Mesendoderm (in vitro differentiated cells): ENCODE measurements around the gene RSF1.

Experiments
- DNase-seq: peaks from one replicate; pipeline ENCODE4 v3.0.0; 2013
- H2AK5ac ChIP-seq: 2 replicates; pipeline ENCODE4 v1.6.1; 2013; ENCODE audit warnings: low read length, inconsistent platforms
- H2BK120ac ChIP-seq: 2 replicates; pipeline ENCODE4 v1.6.1; 2013; ENCODE audit warnings: low read depth, mild to moderate bottlenecking, low read length, moderate library complexity, mixed read lengths
- H2BK15ac ChIP-seq: replicated peaks from 2 replicates; pipeline ENCODE4 v1.6.1; 2013; ENCODE audit warnings: low read depth, mild to moderate bottlenecking, moderate library complexity
- H2BK5ac ChIP-seq: 2 replicates; pipeline ENCODE4 v1.6.1; 2013; ENCODE audit warnings: low read length, inconsistent platforms
- H3K18ac ChIP-seq: 2 replicates; pipeline ENCODE4 v1.6.1; 2013; ENCODE audit warnings: mild to moderate bottlenecking, low read length, mixed read lengths
- H3K23ac ChIP-seq: one replicate; pipeline ENCODE4 v1.6.1; 2013; ENCODE audit warnings: low read length
- H3K27ac ChIP-seq: 2 replicates; pipeline ENCODE4 v1.5.1; 2013; ENCODE audit warnings: low read depth, mild to moderate bottlenecking, inconsistent platforms, low read length, moderate library complexity
- H3K27me3 ChIP-seq: 2 replicates; pipeline ENCODE4 v1.6.1; 2013; ENCODE audit warnings: low read length, control low read depth, mild to moderate bottlenecking, inconsistent platforms; ENCODE audit not compliant: insufficient read depth, poor library complexity
- H3K36me3 ChIP-seq: 2 replicates; pipeline ENCODE4 v1.6.1; 2013; ENCODE audit warnings: low read length, inconsistent platforms; ENCODE audit not compliant: control insufficient read depth, insufficient read depth
- H3K4ac ChIP-seq: one replicate; pipeline ENCODE4 v1.6.1; 2013; ENCODE audit warnings: low read depth, mild to moderate bottlenecking, low read length, moderate library complexity
- H3K4me1 ChIP-seq: 2 replicates; pipeline ENCODE4 v1.6.1; 2013; ENCODE audit warnings: low read depth, low read length, inconsistent platforms; ENCODE audit not compliant: control insufficient read depth
- H3K4me2 ChIP-seq: 2 replicates; pipeline ENCODE4 v1.6.1; 2013; ENCODE audit warnings: low read length
- H3K4me3 ChIP-seq: 2 replicates; pipeline ENCODE4 v1.5.1; 2013; ENCODE audit warnings: mild to moderate bottlenecking, low read length
- H3K56ac ChIP-seq: one replicate; pipeline ENCODE4 v1.6.1; 2013; ENCODE audit warnings: low read length
- H3K79me1 ChIP-seq: 2 replicates; pipeline ENCODE4 v1.6.1; 2013; ENCODE audit warnings: low read length, inconsistent platforms
- H3K79me2 ChIP-seq: 2 replicates; pipeline ENCODE4 v1.6.1; 2013; ENCODE audit warnings: mild to moderate bottlenecking, low read length; ENCODE audit not compliant: control insufficient read depth, insufficient read depth
- H3K9ac ChIP-seq: 2 replicates; pipeline ENCODE4 v1.6.1; 2013; ENCODE audit warnings: low read length, inconsistent platforms
- H4K5ac ChIP-seq: one replicate; pipeline ENCODE4 v1.6.1; 2013; ENCODE audit warnings: low read length
- H4K8ac ChIP-seq: one replicate; pipeline ENCODE4 v1.6.1; 2013; ENCODE audit warnings: low read depth, mild to moderate bottlenecking, control low read depth, low read length, moderate library complexity
- WGBS: extraction: QIAGEN DNeasy Blood & Tissue Kit; methylation state at CpG from one replicate; pipeline ENCODE4 v1.1.7; 2013; ENCODE audit warnings: low lambda C conversion rate, missing lambda C conversion rate; ENCODE audit not compliant: insufficient coverage; ENCODE audit errors: extremely low coverage; 5-methylcytosine and 5-hydroxymethylcytosine counted together

RSF1 gene

DNA sequence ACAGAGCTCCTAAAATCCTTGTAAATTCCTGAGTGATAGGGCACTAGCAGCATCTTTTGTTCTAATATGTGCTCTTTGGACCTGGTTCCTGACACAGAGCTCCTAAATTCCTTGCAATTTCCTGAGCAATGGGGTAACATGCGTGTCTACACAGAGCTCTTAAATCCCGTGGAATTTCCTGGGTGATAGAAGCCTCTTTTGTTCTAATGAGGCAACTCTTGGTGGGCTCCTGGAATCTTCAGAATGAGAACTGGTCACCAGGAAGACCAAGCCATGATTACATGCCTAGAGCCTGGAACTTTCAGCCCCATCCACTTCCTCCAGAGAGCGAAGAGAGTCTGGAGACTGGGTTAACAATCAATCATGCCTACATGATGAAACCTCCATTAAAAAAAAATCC, 19.0 kb downstream of the RSF1 start:
- Histone ChIP-seq H2BK15ac (no peak overlapping the region), H3K4ac (no peak overlapping the region), H3K79me1 (peaks cover 10% of the 10 kb centered on the region), H3K18ac (no peak overlapping the region), H2AK5ac (no peak overlapping the region), H3K56ac (no peak overlapping the region), H3K4me3 (no peak overlapping the region), H4K5ac (no peak overlapping the region), H4K8ac (no peak overlapping the region), H3K23ac (no peak overlapping the region), H3K27ac (no peak overlapping the region), H3K27me3 (no peaks in the 10 kb centered on the region), H3K4me2 (no peak overlapping the region), H2BK5ac (no peak overlapping the region), H3K79me2 (peaks cover 66% of the 10 kb centered on the region), H3K36me3 (no peaks in the 10 kb centered on the region), H3K4me1 (no peaks in the 10 kb centered on the region), H3K9ac (no peak overlapping the region), H2BK120ac (no peak overlapping the region)
- peak; percentile 51 for DNase-seq
- WGBS = no CpG with 5 or more reads among the region's 3 CpGs

DNA sequence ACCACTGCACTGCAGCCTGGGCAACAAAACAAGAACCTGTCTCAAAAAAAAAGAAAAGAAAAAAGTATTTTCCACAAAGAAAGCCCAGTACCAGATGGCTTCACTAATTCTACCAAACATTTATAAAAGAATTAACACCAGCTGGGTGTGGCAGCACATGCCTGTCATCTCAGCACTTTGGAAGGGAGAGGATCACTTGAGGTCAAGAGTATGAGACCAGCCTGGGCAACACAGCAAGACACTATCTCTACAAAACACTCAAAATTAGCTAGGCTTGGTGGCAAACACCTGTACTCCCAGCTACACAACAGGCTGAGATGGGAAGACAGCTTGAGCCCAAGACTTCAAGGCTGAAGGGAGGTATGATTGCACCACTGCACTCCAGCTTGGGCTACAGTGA, 20.1 kb downstream of the RSF1 start:
- H2BK15ac ChIP-seq = no peak overlapping the region
- no peak overlapping the region for H2AK5ac ChIP-seq
- no peak for DNase-seq
- H3K23ac ChIP-seq = no peak overlapping the region
- no peak overlapping the region for H3K4me2 ChIP-seq
- H3K36me3 ChIP-seq = no peaks in the 10 kb centered on the region
- no peaks in the 10 kb centered on the region for H3K4me1 ChIP-seq
- no peak overlapping the region for H3K56ac ChIP-seq
- no peak overlapping the region for H3K18ac ChIP-seq
- H3K79me1 ChIP-seq = peaks cover 10% of the 10 kb centered on the region
- peaks cover 70% of the 10 kb centered on the region for H3K79me2 ChIP-seq
- no peak overlapping the region for H3K4me3 ChIP-seq
- H3K4ac ChIP-seq = no peak overlapping the region
- H3K27ac ChIP-seq = no peak overlapping the region
- no peak overlapping the region for H4K8ac ChIP-seq
- no peak overlapping the region for H3K9ac ChIP-seq
- no peak overlapping the region for H2BK5ac ChIP-seq
- no peak overlapping the region for H4K5ac ChIP-seq
- H3K27me3 ChIP-seq = no peaks in the 10 kb centered on the region
- H2BK120ac ChIP-seq = no peak overlapping the region

DNA sequence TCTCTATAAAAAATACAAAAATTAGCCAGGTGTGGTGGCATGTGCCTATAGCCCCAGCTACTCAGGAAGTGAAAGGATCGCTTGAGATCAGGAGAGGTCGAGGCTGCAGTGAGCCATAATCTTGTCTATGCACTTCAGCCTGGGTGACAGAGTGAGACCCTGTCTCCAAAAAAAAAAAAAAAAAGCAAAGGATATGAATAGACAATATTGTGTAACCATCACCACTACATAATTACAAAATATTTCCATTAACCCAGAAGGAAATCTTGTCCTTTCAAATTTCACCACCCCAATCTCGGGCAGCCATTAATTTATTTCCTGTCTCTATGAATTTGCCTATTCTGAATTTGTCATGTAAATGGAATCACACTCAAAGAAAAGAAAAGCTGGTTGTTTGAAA, 21.2 kb downstream of the RSF1 start:
- no peak overlapping the region for H3K9ac ChIP-seq

DNA sequence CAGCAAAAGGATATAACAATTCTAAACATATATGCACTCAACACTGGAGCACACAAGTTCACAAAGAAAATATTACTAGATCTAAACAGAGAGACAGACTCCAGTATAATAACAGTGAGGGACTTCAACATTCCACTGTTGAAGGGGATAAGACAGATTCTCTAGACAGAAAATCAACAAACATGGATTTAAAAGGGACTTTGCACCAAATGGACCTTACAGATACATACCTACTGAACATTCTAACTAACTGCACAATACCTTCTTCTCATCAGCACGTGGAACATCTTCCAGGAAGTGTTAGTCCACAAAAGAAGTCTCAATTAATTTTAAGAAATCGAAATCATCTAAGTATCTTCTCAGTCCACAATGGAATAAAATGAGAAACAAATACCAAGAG, 26.6 kb downstream of the RSF1 start:
- no peak overlapping the region for H3K4me2 ChIP-seq
- H3K18ac ChIP-seq = no peak overlapping the region
- H3K79me2 ChIP-seq = peaks cover 72% of the 10 kb centered on the region
- peaks cover 4% of the 10 kb centered on the region for H3K4me1 ChIP-seq
- H2AK5ac ChIP-seq = no peak overlapping the region
- no peak overlapping the region for H3K23ac ChIP-seq
- no peak overlapping the region for H3K4me3 ChIP-seq
- H3K79me1 ChIP-seq = peaks cover 20% of the 10 kb centered on the region
- WGBS = no CpG with 5 or more reads among the region's 2 CpGs
- no peak overlapping the region for H4K5ac ChIP-seq
- no peak overlapping the region for H3K27ac ChIP-seq
- H3K4ac ChIP-seq = no peak overlapping the region
- no peak for DNase-seq
- no peak overlapping the region for H2BK5ac ChIP-seq
- no peaks in the 10 kb centered on the region for H3K36me3 ChIP-seq
- H3K56ac ChIP-seq = no peak overlapping the region
- no peaks in the 10 kb centered on the region for H3K27me3 ChIP-seq
- no peak overlapping the region for H2BK120ac ChIP-seq
- no peak overlapping the region for H2BK15ac ChIP-seq
- H3K9ac ChIP-seq = no peak overlapping the region
- H4K8ac ChIP-seq = no peak overlapping the region

More for the DNA sequence above, 21.2 kb downstream of the RSF1 start:
- H4K8ac ChIP-seq = no peak overlapping the region
- H3K56ac ChIP-seq = no peak overlapping the region
- no peak overlapping the region for H3K18ac ChIP-seq
- H3K4me1 ChIP-seq = no peaks in the 10 kb centered on the region
- H3K79me1 ChIP-seq = peaks cover 10% of the 10 kb centered on the region
- H3K36me3 ChIP-seq = no peaks in the 10 kb centered on the region
- H3K23ac ChIP-seq = no peak overlapping the region
- no peak overlapping the region for H3K4ac ChIP-seq
- no CpG with 5 or more reads among the region's 3 CpGs for WGBS
- H4K5ac ChIP-seq = no peak overlapping the region
- H3K79me2 ChIP-seq = peaks cover 69% of the 10 kb centered on the region
- H2BK120ac ChIP-seq = no peak overlapping the region
- H3K4me3 ChIP-seq = no peak overlapping the region
- H2BK5ac ChIP-seq = no peak overlapping the region
- no peak for DNase-seq
- no peak overlapping the region for H3K4me2 ChIP-seq
- no peak overlapping the region for H2AK5ac ChIP-seq
- H3K27me3 ChIP-seq = no peaks in the 10 kb centered on the region
- no peak overlapping the region for H2BK15ac ChIP-seq
- no peak overlapping the region for H3K27ac ChIP-seq

DNA sequence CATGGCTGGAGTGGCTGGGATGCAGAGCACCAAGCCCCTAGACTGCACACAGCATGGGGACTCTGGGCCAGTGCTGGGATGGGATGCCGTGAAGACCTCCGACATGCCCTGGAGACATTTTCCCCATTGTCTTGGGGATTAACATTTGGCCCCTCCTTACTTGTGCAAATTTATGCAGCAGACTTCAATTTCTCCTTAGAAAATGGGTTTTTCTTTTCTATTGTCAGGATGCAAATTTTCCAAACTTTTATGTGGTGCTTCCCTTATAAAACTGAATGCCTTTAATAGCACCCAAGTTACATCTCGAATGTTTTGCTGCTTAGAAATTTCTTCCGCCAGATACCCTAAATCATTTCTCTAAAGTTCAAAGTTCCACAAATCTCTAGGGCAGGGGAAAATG, 29.2 kb downstream of the RSF1 start:
- no peak overlapping the region for H3K9ac ChIP-seq
- H4K5ac ChIP-seq = no peak overlapping the region
- H3K4me2 ChIP-seq = no peak overlapping the region
- H3K27ac ChIP-seq = no peak overlapping the region
- no peak overlapping the region for H3K4ac ChIP-seq
- no peak overlapping the region for H2AK5ac ChIP-seq
- no CpG with 5 or more reads among the region's 4 CpGs for WGBS
- no peak overlapping the region for H3K56ac ChIP-seq
- H3K18ac ChIP-seq = no peak overlapping the region
- H2BK15ac ChIP-seq = no peak overlapping the region
- peaks cover 70% of the 10 kb centered on the region for H3K79me2 ChIP-seq
- H3K79me1 ChIP-seq = peaks cover 19% of the 10 kb centered on the region
- H3K23ac ChIP-seq = no peak overlapping the region
- peaks cover 6% of the 10 kb centered on the region for H3K4me1 ChIP-seq
- no peak overlapping the region for H3K4me3 ChIP-seq
- H2BK5ac ChIP-seq = no peak overlapping the region
- no peaks in the 10 kb centered on the region for H3K36me3 ChIP-seq
- no peaks in the 10 kb centered on the region for H3K27me3 ChIP-seq
- no peak for DNase-seq
- H2BK120ac ChIP-seq = no peak overlapping the region
- H4K8ac ChIP-seq = no peak overlapping the region

DNA sequence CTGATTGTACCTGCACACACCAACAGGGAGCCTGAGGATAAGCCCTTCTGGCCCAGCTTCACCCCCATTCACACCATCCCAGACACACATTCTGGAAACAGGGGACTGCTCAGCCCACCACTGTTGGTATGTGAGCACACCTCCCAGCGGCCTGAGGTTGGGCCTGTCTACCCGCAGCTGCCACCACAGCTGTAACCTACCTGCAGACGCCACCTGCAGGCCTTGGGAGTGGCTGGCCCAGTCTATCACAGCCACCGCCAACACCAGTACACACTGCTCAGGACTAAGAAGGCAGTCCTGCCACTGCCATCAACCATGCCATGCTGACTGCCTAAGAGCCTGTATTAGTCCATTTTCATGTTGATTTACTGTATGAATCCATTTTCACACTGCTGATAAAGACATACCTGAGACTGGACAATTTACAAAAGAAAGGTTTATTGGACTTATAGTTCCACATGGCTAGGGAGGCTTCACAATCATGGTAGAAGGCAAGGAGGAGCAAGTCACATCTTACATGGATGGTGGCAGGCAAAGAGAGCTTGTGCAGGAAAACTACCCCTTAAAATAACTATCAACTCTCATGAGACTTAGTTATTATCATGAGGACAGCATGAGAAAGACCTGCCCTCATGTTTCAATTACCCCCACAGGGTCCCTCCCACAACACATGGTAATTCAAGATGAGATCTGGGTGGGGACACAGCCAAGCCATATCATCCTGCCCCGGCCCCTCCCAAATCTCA, 30.6 kb downstream of the RSF1 start:
- no CpG with 5 or more reads among the region's 5 CpGs for WGBS
- no peak overlapping the region for H3K18ac ChIP-seq

More for the DNA sequence above, 30.6 kb downstream of the RSF1 start:
- H3K36me3 ChIP-seq = no peaks in the 10 kb centered on the region
- no peak overlapping the region for H3K4ac ChIP-seq
- H3K27me3 ChIP-seq = no peaks in the 10 kb centered on the region
- H3K79me2 ChIP-seq = peaks cover 61% of the 10 kb centered on the region
- no peak overlapping the region for H2BK120ac ChIP-seq
- peaks cover 6% of the 10 kb centered on the region for H3K4me1 ChIP-seq
- DNase-seq = peak; percentile 46
- H3K56ac ChIP-seq = no peak overlapping the region
- H4K5ac ChIP-seq = no peak overlapping the region
- no peak overlapping the region for H3K4me2 ChIP-seq
- no peak overlapping the region for H2BK15ac ChIP-seq
- no peak overlapping the region for H2AK5ac ChIP-seq
- H3K4me3 ChIP-seq = no peak overlapping the region
- H3K9ac ChIP-seq = no peak overlapping the region
- H3K79me1 ChIP-seq = peaks cover 19% of the 10 kb centered on the region
- no peak overlapping the region for H4K8ac ChIP-seq
- no peak overlapping the region for H2BK5ac ChIP-seq
- H3K23ac ChIP-seq = no peak overlapping the region
- H3K27ac ChIP-seq = no peak overlapping the region
